Immature natural killer cell (primary cell): ENCODE data around the gene PIP5K1C. TPM values are rescaled to one million over a fixed set of nuclear protein-coding genes. Genes with fewer than 3 reads are reported as not detected.

Experiments
- DNase-seq, 3 donors: peaks; one replicate each; pipeline ENCODE4 v3.0.0; 2022; ENCODE audit warnings: mixed read lengths in 1 of 3
- H3K27ac Mint-ChIP-seq, 6 donors: one replicate each; pipeline ENCODE4 v1.8.0; 2020; ENCODE audit warnings: mixed read lengths in 6 of 6, mild to moderate bottlenecking in 5 of 6, inconsistent platforms in 4 of 6, moderate library complexity in 3 of 6
- H3K27me3 Mint-ChIP-seq, 3 donors: one replicate each; pipeline ENCODE4 v1.8.0; 2020 to 2021; ENCODE audit warnings: low read depth in 3 of 3, mild to moderate bottlenecking in 3 of 3, mixed read lengths in 3 of 3, moderate library complexity in 3 of 3, inconsistent platforms in 1 of 3
- H3K36me3 Mint-ChIP-seq, 3 donors: one replicate each; pipeline ENCODE4 v1.8.0; 2020; ENCODE audit warnings: mixed read lengths in 3 of 3, inconsistent platforms in 2 of 3, mild to moderate bottlenecking in 2 of 3
- H3K4me1 Mint-ChIP-seq, 2 donors: one replicate each; pipeline ENCODE4 v1.8.0; 2020; ENCODE audit warnings: inconsistent platforms in 2 of 2, mild to moderate bottlenecking in 2 of 2, mixed read lengths in 2 of 2, moderate library complexity in 1 of 2
- H3K4me3 Mint-ChIP-seq, 5 donors: one replicate each; pipeline ENCODE4 v1.8.0; 2020; ENCODE audit warnings: mild to moderate bottlenecking in 5 of 5, mixed read lengths in 5 of 5, inconsistent platforms in 3 of 5, moderate library complexity in 3 of 5
- H3K9me3 Mint-ChIP-seq, 6 donors: one replicate each; pipeline ENCODE4 v1.8.0; 2020; ENCODE audit warnings: mild to moderate bottlenecking in 6 of 6, mixed read lengths in 6 of 6, inconsistent platforms in 4 of 6, moderate library complexity in 3 of 6
- polyA plus RNA-seq, 3 donors: library from polyadenylated mRNA; unstranded; fragments of 300-500 nt; fragmentation: Illumina TruSeq; gene quantifications; one replicate each; pipeline ENCODE4 v1.2.3, GENCODE V29; 2021

Gene PIP5K1C
- polyA plus RNA-seq, 3 donors from 2014 or later, result 4.3 to 25.7 TPM; not detected in 1

- Mint-ChIP-seq H3K27ac (no peak overlapping the region), H3K36me3 (no peaks in the 10 kb centered on the region)
- no peak for DNase-seq
Measured at GRCh38 chr19:3712663-3713611, 12.7 kb upstream of the PIP5K1C start.

GRCh38 chr19:3710265-3710812 lies 10.1 kb upstream of the PIP5K1C start:
- H3K4me1 Mint-ChIP-seq, result no peaks in the 10 kb centered on the region
- H3K36me3 Mint-ChIP-seq, result no peaks in the 10 kb centered on the region
- DNase-seq, result no peak
- peaks cover 2 to 9% (median 9%) of the 10 kb centered on the region in 3 donors for H3K27me3 Mint-ChIP-seq
- H3K9me3 Mint-ChIP-seq, result no peaks in the 10 kb centered on the region
- no peak overlapping the region for H3K4me3 Mint-ChIP-seq
- no peak overlapping the region for H3K27ac Mint-ChIP-seq

More at GRCh38 chr19:3712663-3713611, 12.7 kb upstream of the PIP5K1C start:
- no peaks in the 10 kb centered on the region for H3K9me3 Mint-ChIP-seq
- no peak overlapping the region for H3K4me3 Mint-ChIP-seq
- peaks cover 2 to 7% (median 3%) of the 10 kb centered on the region in 3 donors for H3K27me3 Mint-ChIP-seq
- no peaks in the 10 kb centered on the region for H3K4me1 Mint-ChIP-seq

- no peaks in the 10 kb centered on the region for H3K4me1 Mint-ChIP-seq
- no peaks in the 10 kb centered on the region for H3K36me3 Mint-ChIP-seq
- H3K4me3 Mint-ChIP-seq, result no peak within 1 kb of the TSS
- no peaks in the 10 kb centered on the region for H3K9me3 Mint-ChIP-seq
- peaks cover 8 to 9% (median 9%) of the 10 kb centered on the region in 3 donors for H3K27me3 Mint-ChIP-seq
- no peak within 1 kb of the TSS for H3K27ac Mint-ChIP-seq
- no peak for DNase-seq
Measured at GRCh38 chr19:3708207-3708931, 8.1 kb upstream of the PIP5K1C start, which contains the start of gene TJP3. TSS of gene TJP3 (plus strand) at chr19:3708384. CDS start at chr19:3728433, 20,049 bp downstream.

GRCh38 chr19:3707868-3708206 lies 7.6 kb upstream of the PIP5K1C start:
- Mint-ChIP-seq H3K27me3 (peaks cover 6 to 11% (median 6%) of the 10 kb centered on the region in 3 donors), H3K4me3 (no peak overlapping the region), H3K9me3 (no peaks in the 10 kb centered on the region), H3K27ac (no peak overlapping the region), H3K4me1 (no peaks in the 10 kb centered on the region), H3K36me3 (no peaks in the 10 kb centered on the region)
- no peak for DNase-seq

GRCh38 chr19:3701200-3701599 lies 932 bp upstream of the PIP5K1C start:
- peak overlapping the region in 1 of 6 donors; percentile 7 for H3K27ac Mint-ChIP-seq
- no peaks in the 10 kb centered on the region for H3K9me3 Mint-ChIP-seq
- peaks cover 0 to 9% (median 6%) of the 10 kb centered on the region in 3 donors for H3K27me3 Mint-ChIP-seq
- H3K36me3 Mint-ChIP-seq, result no peaks in the 10 kb centered on the region
- peak overlapping the region in 4 of 5 donors; percentile 33 to 62 (median 56) for H3K4me3 Mint-ChIP-seq
- DNase-seq, result no peak
- peaks cover 18 to 30% of the 10 kb centered on the region in 2 donors for H3K4me1 Mint-ChIP-seq

GRCh38 chr19:3699741-3700241 lies 477 bp downstream of the PIP5K1C start:
- Mint-ChIP-seq H3K36me3 (no peaks in the 10 kb centered on the region), H3K4me3 (peak overlapping the region; percentile 88 to 93 (median 91)), H3K27ac (peak overlapping the region; percentile 12 to 93 (median 84)), H3K4me1 (peaks cover 23 to 35% of the 10 kb centered on the region in 2 donors), H3K27me3 (peaks cover 0 to 7% (median 4%) of the 10 kb centered on the region in 3 donors), H3K9me3 (no peaks in the 10 kb centered on the region)
- no peak for DNase-seq

GRCh38 chr19:3698974-3699740 lies 1.1 kb downstream of the PIP5K1C start:
- Mint-ChIP-seq H3K27me3 (peaks cover 0 to 10% (median 2%) of the 10 kb centered on the region in 3 donors), H3K4me1 (peaks cover 23 to 37% of the 10 kb centered on the region in 2 donors), H3K27ac (peak overlapping the region; percentile 12 to 93 (median 84)), H3K36me3 (no peaks in the 10 kb centered on the region), H3K9me3 (no peaks in the 10 kb centered on the region), H3K4me3 (peak overlapping the region; percentile 88 to 93 (median 91))
- DNase-seq, result peak; percentile 21 to 25 (median 24)

- Mint-ChIP-seq H3K27me3 (peaks cover 0 to 10% (median 2%) of the 10 kb centered on the region in 3 donors), H3K4me1 (peaks cover 23 to 38% of the 10 kb centered on the region in 2 donors), H3K4me3 (peak overlapping the region; percentile 77 to 91 (median 88)), H3K9me3 (no peaks in the 10 kb centered on the region), H3K36me3 (no peaks in the 10 kb centered on the region), H3K27ac (peak overlapping the region; percentile 78 to 90 (median 88))
- peak; percentile 30 to 59 (median 38) for DNase-seq
Measured at GRCh38 chr19:3698386-3698950, 1.8 kb downstream of the PIP5K1C start.

- peak overlapping the region; percentile 77 to 91 (median 88) for H3K4me3 Mint-ChIP-seq
- peaks cover 23 to 39% of the 10 kb centered on the region in 2 donors for H3K4me1 Mint-ChIP-seq
- peak overlapping the region; percentile 78 to 90 (median 88) for H3K27ac Mint-ChIP-seq
Measured at GRCh38 chr19:3697671-3698385, 2.4 kb downstream of the PIP5K1C start.

GRCh38 chr19:3697094-3697493 lies 3.2 kb downstream of the PIP5K1C start:
- DNase-seq, result no peak
- peaks cover 23 to 43% of the 10 kb centered on the region in 2 donors for H3K4me1 Mint-ChIP-seq
- no peaks in the 10 kb centered on the region for H3K9me3 Mint-ChIP-seq
- peak overlapping the region in 2 of 5 donors; percentile 21 to 42 for H3K4me3 Mint-ChIP-seq
- H3K27me3 Mint-ChIP-seq, result peaks cover 0 to 8% (median 5%) of the 10 kb centered on the region in 3 donors
- no peaks in the 10 kb centered on the region for H3K36me3 Mint-ChIP-seq
- peak overlapping the region in 2 of 6 donors; percentile 53 to 58 for H3K27ac Mint-ChIP-seq

More at GRCh38 chr19:3697671-3698385, 2.4 kb downstream of the PIP5K1C start:
- Mint-ChIP-seq H3K27me3 (peaks cover 0 to 8% (median 2%) of the 10 kb centered on the region in 3 donors), H3K36me3 (no peaks in the 10 kb centered on the region), H3K9me3 (no peaks in the 10 kb centered on the region)
- DNase-seq, result no peak

- H3K27me3 Mint-ChIP-seq, result peaks cover 0 to 8% (median 5%) of the 10 kb centered on the region in 3 donors
- H3K27ac Mint-ChIP-seq, result peak overlapping the region in 1 of 6 donors; percentile 58
- H3K9me3 Mint-ChIP-seq, result no peaks in the 10 kb centered on the region
- peak overlapping the region in 1 of 5 donors; percentile 3 for H3K4me3 Mint-ChIP-seq
- H3K4me1 Mint-ChIP-seq, result peaks cover 23 to 44% of the 10 kb centered on the region in 2 donors
- no peaks in the 10 kb centered on the region for H3K36me3 Mint-ChIP-seq
- no peak for DNase-seq
Measured at GRCh38 chr19:3696660-3696995, 3.6 kb downstream of the PIP5K1C start.
